Calu3 (cell line): ENCODE measurements around the gene TMEM217. TPM values are rescaled to one million over a fixed set of nuclear protein-coding genes. Genes with fewer than 3 reads are reported as not detected.
"Not testable (repeated sequence)": the region's sequence is repeated elsewhere in the genome, so short reads cannot be mapped to it uniquely, and the experiment has no call there.

Source experiments
- BruUV-seq: library from RNA; stranded (reverse); fragments of 400-500 nt; replicated peaks from 2 replicates; lab custom pipeline; 2021; lab: Mats Ljungman, UMichigan
- CTCF ChIA-PET: fragments of 300-600 bp; sonication (Branson Sonifier 250); formaldehyde crosslinking; loops from one replicate; lab custom pipeline; 2022; ENCODE audit warnings: antibody characterized with exemption; lab: Charles Lee
- DNase-seq: peaks from one replicate; pipeline ENCODE4 v3.0.0; 2022
- H3K27ac Mint-ChIP-seq: one replicate; pipeline ENCODE4 v1.8.0; 2022; ENCODE audit warnings: mixed read lengths; ENCODE audit not compliant: unreplicated experiment
- H3K27me3 Mint-ChIP-seq: one replicate; pipeline ENCODE4 v1.8.0; 2022; ENCODE audit warnings: mixed read lengths; ENCODE audit not compliant: unreplicated experiment
- H3K36me3 Mint-ChIP-seq: one replicate; pipeline ENCODE4 v1.8.0; 2022; ENCODE audit warnings: mild to moderate bottlenecking, moderate library complexity, mixed read lengths; ENCODE audit not compliant: insufficient read depth, unreplicated experiment
- H3K4me1 Mint-ChIP-seq: one replicate; pipeline ENCODE4 v1.8.0; 2022; ENCODE audit warnings: mild to moderate bottlenecking, low read depth, mixed read lengths; ENCODE audit not compliant: unreplicated experiment
- H3K4me3 Mint-ChIP-seq: one replicate; pipeline ENCODE4 v1.8.0; 2022; ENCODE audit warnings: mild to moderate bottlenecking, low read depth, moderate library complexity, mixed read lengths; ENCODE audit not compliant: unreplicated experiment
- H3K9me3 Mint-ChIP-seq: one replicate; pipeline ENCODE4 v1.8.0; 2022; ENCODE audit warnings: low read depth, mixed read lengths; ENCODE audit not compliant: unreplicated experiment
- CTCF ChIP-seq: fragments of 200-600 bp; IDR thresholded peaks from one replicate; pipeline ENCODE4 v1.8.0; 2022; ENCODE audit warnings: antibody characterized with exemption; ENCODE audit not compliant: unreplicated experiment
- intact Hi-C: fragments of 100-400 bp; cut with micrococcal nuclease; formaldehyde crosslinking; loops from one replicate; pipeline ENCODE4 v1.10.0; 2022; ENCODE audit not compliant: unreplicated experiment
- total RNA-seq: library from RNA; stranded (reverse); gene quantifications from 2 replicates; pipeline ENCODE4 v1.2.3, GENCODE V29; 2022

Gene TMEM217
- total RNA-seq, 1 experiment from 2014 or later = 0.99 TPM

- Mint-ChIP-seq H3K27ac (no peak overlapping the region), H3K36me3 (peaks cover 23% of the 10 kb centered on the region), H3K27me3 (no peaks in the 10 kb centered on the region), H3K4me3 (no peak overlapping the region), H3K9me3 (no peaks in the 10 kb centered on the region), H3K4me1 (no peaks in the 10 kb centered on the region)
- no TSS peak for BruUV-seq
- CTCF ChIA-PET = interaction anchor here (2.1 kb wide), 1 partner anchor 10 kb away, joined by 10 read pairs; no protein-coding TSS in a partner anchor
- no peak for TF ChIP-seq CTCF
- intact Hi-C loops = no loop called here
- DNase-seq = no peak
Measured at GRCh38 chr6:37299990-37300389, 42.0 kb upstream of the TMEM217 start.

- BruUV-seq = no TSS peak
- CTCF ChIA-PET = interaction anchor here (2.1 kb wide), 1 partner anchor 11 kb away, joined by 10 read pairs; no protein-coding TSS in a partner anchor
- no peak for DNase-seq
- Mint-ChIP-seq H3K27ac (no peak overlapping the region), H3K4me3 (no peak overlapping the region), H3K36me3 (peaks cover 23% of the 10 kb centered on the region), H3K27me3 (no peaks in the 10 kb centered on the region), H3K9me3 (no peaks in the 10 kb centered on the region), H3K4me1 (no peaks in the 10 kb centered on the region)
- intact Hi-C loops = no loop called here
- TF ChIP-seq CTCF = no peak
Measured at GRCh38 chr6:37298958-37299357, 41.0 kb upstream of the TMEM217 start.

- DNase-seq, H3K9me3 Mint-ChIP-seq, H3K4me1 Mint-ChIP-seq, intact Hi-C loops, H3K27ac Mint-ChIP-seq, H3K4me3 Mint-ChIP-seq, BruUV-seq, H3K27me3 Mint-ChIP-seq: not testable (repeated sequence)
- peaks cover 19% of the 10 kb centered on the region for H3K36me3 Mint-ChIP-seq
- CTCF ChIA-PET = interaction anchor here (0.7 kb wide), 2 partner anchors 14 to 79 kb away, joined by 3 to 6 read pairs; no protein-coding TSS in a partner anchor
Measured at GRCh38 chr6:37297637-37298036, 39.7 kb upstream of the TMEM217 start.

- TF ChIP-seq CTCF = no peak
- no peak for DNase-seq
- Mint-ChIP-seq H3K36me3 (peaks cover 25% of the 10 kb centered on the region), H3K4me1 (no peaks in the 10 kb centered on the region), H3K27me3 (no peaks in the 10 kb centered on the region), H3K4me3 (no peak overlapping the region), H3K27ac (no peak overlapping the region), H3K9me3 (no peaks in the 10 kb centered on the region)
- intact Hi-C loops = no loop called here
- BruUV-seq = no TSS peak
- CTCF ChIA-PET = no interaction called here
Measured at GRCh38 chr6:37293426-37293825, 35.5 kb upstream of the TMEM217 start.

- CTCF ChIA-PET = interaction anchor here (0.5 to 0.6 kb wide), 2 partner anchors 202 to 801 kb away, joined by 3 to 4 read pairs; no protein-coding TSS in a partner anchor
- no peak overlapping the region for H3K4me3 Mint-ChIP-seq
- no peaks in the 10 kb centered on the region for H3K9me3 Mint-ChIP-seq
- no peaks in the 10 kb centered on the region for H3K4me1 Mint-ChIP-seq
- TF ChIP-seq CTCF = no peak
- H3K27ac Mint-ChIP-seq = no peak overlapping the region
- BruUV-seq = no TSS peak
- no peak for DNase-seq
- intact Hi-C loops = no loop called here
- H3K36me3 Mint-ChIP-seq = peaks cover 17% of the 10 kb centered on the region
- no peaks in the 10 kb centered on the region for H3K27me3 Mint-ChIP-seq
Measured at GRCh38 chr6:37289931-37290330, 32.0 kb upstream of the TMEM217 start.
